SK-N-DZ (cell line): ENCODE results near the gene EML3.
"Not testable (repeated sequence)": the region's sequence is repeated elsewhere in the genome, so short reads cannot be mapped to it uniquely, and the experiment has no call there.

Source experiments
- DNase-seq: peaks from one replicate; pipeline ENCODE4 v3.0.0-alpha.2; 2015; ENCODE audit warnings: low spot score

EML3 gene

GRCh38 chr11:62573592-62574362 lies 38.8 kb downstream of the EML3 start, which contains the start of gene EEF1G:
TSS of gene EEF1G (minus strand) at chr11:62573891. CDS start at chr11:62573842, 49 bp downstream.
- DNase-seq, result peak; percentile 100

- DNase-seq, result no peak
Observed at GRCh38 chr11:62573006-62573591, 39.5 kb downstream of the EML3 start.

GRCh38 chr11:62572431-62572830 lies 40.1 kb downstream of the EML3 start:
- DNase-seq, result no peak

- DNase-seq, result not testable (repeated sequence)
Observed at GRCh38 chr11:62571493-62571892, 41.1 kb downstream of the EML3 start.

- not testable (repeated sequence) for DNase-seq
Observed at GRCh38 chr11:62570903-62571302, 41.7 kb downstream of the EML3 start.

GRCh38 chr11:62569611-62570010 lies 43.0 kb downstream of the EML3 start:
- no peak for DNase-seq

- no peak for DNase-seq
Observed at GRCh38 chr11:62567018-62567633, 45.4 kb downstream of the EML3 start.

GRCh38 chr11:62566247-62566646 lies 46.3 kb downstream of the EML3 start:
- no peak for DNase-seq

- DNase-seq, result no peak
Observed at GRCh38 chr11:62565100-62565802, 47.3 kb downstream of the EML3 start.

GRCh38 chr11:62561677-62562230 lies 50.8 kb downstream of the EML3 start:
- DNase-seq, result not testable (repeated sequence)

GRCh38 chr11:62560566-62561103 lies 51.9 kb downstream of the EML3 start:
- peak; percentile 75 for DNase-seq

GRCh38 chr11:62559626-62560025 lies 52.9 kb downstream of the EML3 start:
- DNase-seq, result not testable (repeated sequence)

- no peak for DNase-seq
Observed at GRCh38 chr11:62559204-62559603, 53.4 kb downstream of the EML3 start.

GRCh38 chr11:62558669-62559068 lies 53.9 kb downstream of the EML3 start:
- no peak for DNase-seq

- DNase-seq, result no peak
Observed at GRCh38 chr11:62556875-62557631, 55.5 kb downstream of the EML3 start.

- peak; percentile 88 for DNase-seq
Observed at GRCh38 chr11:62556108-62556874, 56.3 kb downstream of the EML3 start.

- peak; percentile 50 for DNase-seq
Observed at GRCh38 chr11:62555464-62556107, 57.0 kb downstream of the EML3 start.

- DNase-seq, result no peak
Observed at GRCh38 chr11:62554387-62555167, 58.0 kb downstream of the EML3 start.
